CD4-positive, alpha-beta memory T cell (primary cell): ENCODE results near the gene SLC16A5. TPM values are rescaled to one million over a fixed set of nuclear protein-coding genes. Genes with fewer than 3 reads are reported as not detected.

Source experiments
- CTCF ChIA-PET: fragments of 350-600 bp; sonication (Branson Sonifier 250); formaldehyde crosslinking; loops from one replicate; lab custom pipeline; 2021; ENCODE audit warnings: inconsistent platforms; ENCODE audit not compliant: partially characterized antibody; lab: Charles Lee
- POLR2A ChIA-PET: fragments of 350-600 bp; sonication (Branson Sonifier 250); formaldehyde crosslinking; loops from one replicate; lab custom pipeline; 2021; ENCODE audit not compliant: partially characterized antibody; lab: Charles Lee
- DNase-seq, 5 donors: peaks; one replicate each; pipeline versions ENCODE4 v3.0.0 to v3.0.0-alpha.2; 2020 to 2022; ENCODE audit warnings: mixed read lengths in 1 of 5
- H3K27ac ChIP-seq: one replicate; pipeline ENCODE4 v1.7.0; 2013; ENCODE audit warnings: low read depth, low read length
- H3K27me3 ChIP-seq: 2 replicates; pipeline ENCODE4 v1.7.0; 2013; ENCODE audit warnings: mild to moderate bottlenecking, low read length, moderate library complexity; ENCODE audit not compliant: insufficient read depth
- H3K36me3 ChIP-seq: 2 replicates; pipeline ENCODE4 v1.7.0; 2013; ENCODE audit warnings: mild to moderate bottlenecking, low read length, moderate library complexity; ENCODE audit not compliant: insufficient read depth
- H3K4me1 ChIP-seq: 2 replicates; pipeline ENCODE4 v1.7.0; 2013; ENCODE audit warnings: mild to moderate bottlenecking, low read length, moderate library complexity; ENCODE audit not compliant: insufficient read depth
- H3K4me3 ChIP-seq, 2 donors: one replicate each; pipeline ENCODE4 v1.7.0; 2013; ENCODE audit warnings: low read length in 2 of 2, mild to moderate bottlenecking in 1 of 2
- H3K9me3 ChIP-seq, 2 donors: one replicate each; pipeline ENCODE4 v1.7.0; 2013; ENCODE audit warnings: low read length in 2 of 2, control low read depth in 1 of 2; ENCODE audit not compliant: control insufficient read depth in 1 of 2
- H3K27ac Mint-ChIP-seq, 7 donors: one replicate each; pipeline ENCODE4 v1.8.0; 2020 to 2021; ENCODE audit warnings: mixed read lengths in 7 of 7, mild to moderate bottlenecking in 6 of 7, inconsistent platforms in 3 of 7, moderate library complexity in 3 of 7
- H3K27me3 Mint-ChIP-seq, 2 donors: one replicate each; pipeline ENCODE4 v1.8.0; 2020 to 2021; ENCODE audit warnings: mixed read lengths in 2 of 2
- H3K36me3 Mint-ChIP-seq, 2 donors: one replicate each; pipeline ENCODE4 v1.8.0; 2020 to 2021; ENCODE audit warnings: mixed read lengths in 2 of 2, inconsistent platforms in 1 of 2, mild to moderate bottlenecking in 1 of 2
- H3K4me1 Mint-ChIP-seq, 4 donors: one replicate each; pipeline ENCODE4 v1.8.0; 2020 to 2021; ENCODE audit warnings: mixed read lengths in 4 of 4, mild to moderate bottlenecking in 1 of 4
- H3K4me3 Mint-ChIP-seq, 8 donors: one replicate each; pipeline ENCODE4 v1.8.0; 2020 to 2021; ENCODE audit warnings: mixed read lengths in 8 of 8, mild to moderate bottlenecking in 7 of 8, moderate library complexity in 6 of 8, inconsistent platforms in 3 of 8
- H3K9me3 Mint-ChIP-seq, 8 donors: one replicate each; pipeline ENCODE4 v1.8.0; 2020 to 2021; ENCODE audit warnings: mixed read lengths in 8 of 8, mild to moderate bottlenecking in 5 of 8, inconsistent platforms in 3 of 8, moderate library complexity in 1 of 8
- intact Hi-C: fragments of 100-400 bp; cut with micrococcal nuclease; formaldehyde crosslinking; loops from one replicate; pipeline ENCODE4 v1.15.1; 2023
- polyA plus RNA-seq, 2 donors: library from polyadenylated mRNA; unstranded; fragments of 300-500 nt; fragmentation: Illumina TruSeq; gene quantifications; one replicate each; pipeline ENCODE4 v1.2.3, GENCODE V29; 2021
- total RNA-seq, 2 experiments: library from RNA; stranded (reverse); gene quantifications; one replicate each; pipeline ENCODE4 v1.2.3, GENCODE V29; 2021

The SLC16A5 gene
- total and polyA plus RNA-seq, 4 experiments from 2014 or later = 2.9 to 13.9 (median 8.1) TPM

GRCh38 chr17:75077072-75077495, 10.7 kb upstream of the SLC16A5 start:
- Mint-ChIP-seq H3K4me3 (peak overlapping the region; percentile 41 to 79 (median 68)), H3K27me3 (no peaks in the 10 kb centered on the region), H3K27ac (peak overlapping the region in 3 of 7 donors; percentile 36 to 76 (median 68)), H3K4me1 (peaks cover 0 to 24% (median 11%) of the 10 kb centered on the region in 4 donors), H3K36me3 (no peaks in the 10 kb centered on the region), H3K9me3 (no peaks in the 10 kb centered on the region)
- H3K36me3 ChIP-seq = no peaks in the 10 kb centered on the region
- ChIA-PET CTCF (interaction anchor here (0.7 to 1.7 kb wide), 4 partner anchors 14 to 115 kb away, joined by 3 to 4 read pairs (median 4); partner anchors contain the start of gene MRPL58), POLR2A (interaction anchor here (0.6 to 4.1 kb wide), 5 partner anchors 9 to 908 kb away, joined by 3 to 26 read pairs (median 3); partner anchors contain the start of genes MRPL58 and SLC16A5)
- intact Hi-C loops = no loop called here
- no peak for DNase-seq
- H3K27me3 ChIP-seq = no peaks in the 10 kb centered on the region
- H3K4me3 ChIP-seq = peak overlapping the region in 1 of 2 donors; percentile 27
- no peaks in the 10 kb centered on the region for H3K9me3 ChIP-seq
- H3K27ac ChIP-seq = no peak overlapping the region
- H3K4me1 ChIP-seq = peaks cover 27% of the 10 kb centered on the region

GRCh38 chr17:75077496-75078283, 10.1 kb upstream of the SLC16A5 start:
- H3K36me3 ChIP-seq = no peaks in the 10 kb centered on the region
- peak overlapping the region; percentile 41 to 79 (median 68) for H3K4me3 Mint-ChIP-seq
- H3K9me3 Mint-ChIP-seq = no peaks in the 10 kb centered on the region
- ChIA-PET POLR2A (interaction anchor here (0.6 to 4.1 kb wide), 8 partner anchors 10 to 907 kb away, joined by 3 to 26 read pairs (median 4); partner anchors contain the start of genes MRPL58 and SLC16A5), CTCF (interaction anchor here (0.8 to 1.7 kb wide), 7 partner anchors 10 to 116 kb away, joined by 3 to 6 read pairs (median 4); partner anchors contain the start of genes MRPL58 and NT5C)
- intact Hi-C loops = no loop called here
- no peaks in the 10 kb centered on the region for H3K27me3 ChIP-seq
- no peaks in the 10 kb centered on the region for H3K27me3 Mint-ChIP-seq
- H3K27ac Mint-ChIP-seq = peak overlapping the region in 4 of 7 donors; percentile 36 to 68 (median 58)
- H3K4me3 ChIP-seq = peak overlapping the region in 1 of 2 donors; percentile 27
- H3K36me3 Mint-ChIP-seq = no peaks in the 10 kb centered on the region
- peaks cover 27% of the 10 kb centered on the region for H3K4me1 ChIP-seq
- peak overlapping the region; percentile 10 for H3K27ac ChIP-seq
- peaks cover 0 to 27% (median 11%) of the 10 kb centered on the region in 4 donors for H3K4me1 Mint-ChIP-seq
- H3K9me3 ChIP-seq = no peaks in the 10 kb centered on the region
- peak; percentile 23 to 52 (median 46) for DNase-seq

GRCh38 chr17:75078284-75079022, 9.3 kb upstream of the SLC16A5 start:
- Histone ChIP-seq H3K4me3 (no peak overlapping the region), H3K27ac (no peak overlapping the region), H3K36me3 (no peaks in the 10 kb centered on the region), H3K4me1 (peaks cover 27% of the 10 kb centered on the region), H3K27me3 (no peaks in the 10 kb centered on the region), H3K9me3 (no peaks in the 10 kb centered on the region)
- H3K27me3 Mint-ChIP-seq = no peaks in the 10 kb centered on the region
- H3K4me3 Mint-ChIP-seq = peak overlapping the region in 1 of 8 donors; percentile 51
- no peaks in the 10 kb centered on the region for H3K9me3 Mint-ChIP-seq
- intact Hi-C loops = no loop called here
- H3K27ac Mint-ChIP-seq = peak overlapping the region in 3 of 7 donors; percentile 36 to 63 (median 41)
- peaks cover 0 to 27% (median 11%) of the 10 kb centered on the region in 4 donors for H3K4me1 Mint-ChIP-seq
- no peaks in the 10 kb centered on the region for H3K36me3 Mint-ChIP-seq
- ChIA-PET CTCF (interaction anchor here (0.8 to 1.4 kb wide), 6 partner anchors 11 to 117 kb away, joined by 3 to 6 read pairs (median 4); partner anchors contain the start of gene NT5C), POLR2A (interaction anchor here (0.6 to 4.1 kb wide), 6 partner anchors 10 to 66 kb away, joined by 3 to 26 read pairs (median 4); partner anchors contain the start of genes MRPL58 and SLC16A5)
- no peak for DNase-seq

DNA sequence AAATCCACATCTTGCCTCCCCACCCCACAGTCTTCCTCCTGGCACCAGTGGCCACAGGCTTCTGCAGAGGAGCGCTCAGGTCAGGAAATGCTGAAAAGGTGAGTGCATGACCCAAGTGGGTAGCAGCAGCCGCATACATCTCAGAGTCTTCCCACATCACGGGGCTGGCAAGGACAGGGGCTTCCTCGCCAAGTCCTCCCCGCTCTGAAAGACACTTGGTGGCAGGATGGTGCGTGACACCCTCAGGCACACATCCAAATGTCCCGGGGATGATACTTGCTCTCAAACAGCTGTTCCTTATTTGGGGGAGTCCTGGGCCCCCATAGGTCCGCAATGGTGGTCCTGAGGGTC, 8.8 kb upstream of the SLC16A5 start:
- ChIA-PET CTCF (interaction anchor here (1.0 to 1.3 kb wide), 3 partner anchors 35 to 118 kb away, joined by 3 to 5 read pairs (median 3); no protein-coding TSS in a partner anchor), POLR2A (interaction anchor here (0.6 to 4.1 kb wide), 4 partner anchors 9 to 104 kb away, joined by 3 to 26 read pairs (median 4); partner anchors contain the start of genes MRPL58, SLC16A5 and SUMO2)
- Mint-ChIP-seq H3K27ac (peak overlapping the region in 1 of 7 donors; percentile 41), H3K4me3 (peak overlapping the region in 3 of 8 donors; percentile 2 to 51 (median 8)), H3K36me3 (no peaks in the 10 kb centered on the region), H3K4me1 (peaks cover 3 to 32% (median 14%) of the 10 kb centered on the region in 4 donors), H3K27me3 (no peaks in the 10 kb centered on the region), H3K9me3 (no peaks in the 10 kb centered on the region)
- no peak for DNase-seq
- no peaks in the 10 kb centered on the region for H3K36me3 ChIP-seq
- no peaks in the 10 kb centered on the region for H3K9me3 ChIP-seq
- H3K27ac ChIP-seq = no peak overlapping the region
- no peaks in the 10 kb centered on the region for H3K27me3 ChIP-seq
- intact Hi-C loops = no loop called here
- H3K4me1 ChIP-seq = peaks cover 30% of the 10 kb centered on the region
- H3K4me3 ChIP-seq = no peak overlapping the region

DNA sequence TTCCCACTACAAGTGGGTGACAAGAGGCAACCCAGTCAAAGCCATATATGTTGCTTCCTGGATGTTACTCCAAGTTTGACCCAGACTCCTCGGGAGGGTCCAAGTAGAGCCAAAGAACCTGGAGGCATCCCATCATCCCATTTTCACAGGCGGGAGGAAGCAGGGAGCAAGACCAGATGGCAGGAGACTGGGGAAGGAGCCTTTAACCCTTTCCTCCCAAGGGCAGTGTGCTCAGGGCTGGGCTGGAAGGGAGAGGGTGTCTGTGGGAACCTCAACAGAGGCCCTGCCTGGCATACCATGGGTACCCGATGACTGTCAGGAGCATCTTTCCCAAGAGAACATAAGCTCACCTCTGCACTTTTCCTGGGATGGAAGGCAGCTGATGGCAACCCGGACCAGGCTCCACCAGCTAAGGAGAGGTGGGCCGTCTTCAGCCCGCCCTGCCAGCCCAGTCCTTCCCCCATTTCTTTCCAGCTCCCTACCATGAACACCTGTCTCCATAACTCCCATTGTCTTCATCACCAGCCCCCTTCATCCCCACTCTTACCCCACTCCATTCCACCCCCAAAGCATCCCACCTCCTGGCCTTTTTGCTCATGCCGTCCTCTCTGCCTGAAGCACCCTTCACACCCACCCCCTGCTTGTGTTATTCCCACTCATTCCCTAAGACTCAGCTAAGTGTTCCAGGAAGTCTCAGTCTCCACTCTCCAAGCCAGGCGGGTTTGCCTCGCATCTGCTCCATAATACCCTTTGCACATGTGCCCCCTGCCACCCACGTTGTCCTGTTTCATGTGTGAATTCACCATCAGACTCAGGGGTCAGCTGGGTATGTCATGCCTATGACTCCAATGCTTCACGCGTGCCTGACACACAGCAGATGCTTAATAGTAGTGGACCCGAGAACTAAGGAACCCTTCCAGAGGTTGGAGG, 5.9 kb upstream of the SLC16A5 start:
- H3K27ac Mint-ChIP-seq = peak overlapping the region in 1 of 7 donors; percentile 36
- H3K36me3 ChIP-seq = no peaks in the 10 kb centered on the region
- no peak overlapping the region for H3K4me3 ChIP-seq
- H3K9me3 ChIP-seq = no peaks in the 10 kb centered on the region
- no peak for DNase-seq
- H3K4me1 Mint-ChIP-seq = peaks cover 11 to 47% (median 26%) of the 10 kb centered on the region in 4 donors
- no peak overlapping the region for H3K27ac ChIP-seq
- no peaks in the 10 kb centered on the region for H3K27me3 Mint-ChIP-seq
- ChIA-PET POLR2A (interaction anchor here (0.6 to 1.1 kb wide), 2 partner anchors 14 to 188 kb away, joined by 3 read pairs; no protein-coding TSS in a partner anchor), CTCF (interaction anchor here (0.5 to 0.9 kb wide), 2 partner anchors 28 to 87 kb away, joined by 3 read pairs; no protein-coding TSS in a partner anchor)
- intact Hi-C loops = no loop called here
- H3K27me3 ChIP-seq = no peaks in the 10 kb centered on the region
- H3K4me1 ChIP-seq = peaks cover 33% of the 10 kb centered on the region
- H3K36me3 Mint-ChIP-seq = no peaks in the 10 kb centered on the region
- no peak overlapping the region for H3K4me3 Mint-ChIP-seq
- no peaks in the 10 kb centered on the region for H3K9me3 Mint-ChIP-seq

- H3K4me3 ChIP-seq = no peak overlapping the region
- H3K4me1 Mint-ChIP-seq = peaks cover 15 to 53% (median 29%) of the 10 kb centered on the region in 4 donors
- H3K27me3 Mint-ChIP-seq = no peaks in the 10 kb centered on the region
- no peaks in the 10 kb centered on the region for H3K36me3 ChIP-seq
- no peaks in the 10 kb centered on the region for H3K9me3 ChIP-seq
- H3K9me3 Mint-ChIP-seq = no peaks in the 10 kb centered on the region
- no peaks in the 10 kb centered on the region for H3K27me3 ChIP-seq
- ChIA-PET POLR2A (interaction anchor here (1.1 kb wide), 1 partner anchor 15 kb away, joined by 3 read pairs; no protein-coding TSS in a partner anchor), CTCF (no interaction called here)
- no peak overlapping the region for H3K4me3 Mint-ChIP-seq
- no peaks in the 10 kb centered on the region for H3K36me3 Mint-ChIP-seq
- peaks cover 34% of the 10 kb centered on the region for H3K4me1 ChIP-seq
- H3K27ac ChIP-seq = no peak overlapping the region
- intact Hi-C loops = no loop called here
- no peak for DNase-seq
- H3K27ac Mint-ChIP-seq = peak overlapping the region in 1 of 7 donors; percentile 86
Observed at GRCh38 chr17:75082683-75083082, 5.1 kb upstream of the SLC16A5 start.
